ENCODE measurements around the gene PAOX.
A peak's percentile ranks its signal among the peaks of the same experiment; 100 is the strongest.
"Not testable (repeated sequence)": the region's sequence is repeated elsewhere in the genome, so short reads cannot be mapped to it uniquely, and the experiment has no call there.

The PAOX gene

GRCh38 chr10:133432789-133433188, 53.7 kb downstream of the PAOX start:
- not testable (repeated sequence) for H3K36me3 ChIP-seq (ENCODE audit: insufficient read depth, low read length); H3K9me3 ChIP-seq (ENCODE audit: insufficient read depth, low read length, severe bottlenecking); H3K79me2 ChIP-seq (ENCODE audit: insufficient read depth, low read length); H2AFZ ChIP-seq (ENCODE audit: low read depth, low read length); H3K4me2 ChIP-seq (ENCODE audit: insufficient read depth, low read length); ATAC-seq (ENCODE audit: insufficient read depth, low read depth); H3K9ac ChIP-seq (ENCODE audit: low read depth, low read length); H4K20me1 ChIP-seq (ENCODE audit: insufficient read depth, low read length); H3K4me1 ChIP-seq (ENCODE audit: insufficient read depth, low read length); H3K4me3 ChIP-seq (ENCODE audit: low read depth in 1 of 2, low read length in 2 of 2); H3K27me3 ChIP-seq (ENCODE audit: insufficient read depth, low read length, poor library complexity); H3K27ac ChIP-seq (ENCODE audit: low read length); DNase-seq

DNA sequence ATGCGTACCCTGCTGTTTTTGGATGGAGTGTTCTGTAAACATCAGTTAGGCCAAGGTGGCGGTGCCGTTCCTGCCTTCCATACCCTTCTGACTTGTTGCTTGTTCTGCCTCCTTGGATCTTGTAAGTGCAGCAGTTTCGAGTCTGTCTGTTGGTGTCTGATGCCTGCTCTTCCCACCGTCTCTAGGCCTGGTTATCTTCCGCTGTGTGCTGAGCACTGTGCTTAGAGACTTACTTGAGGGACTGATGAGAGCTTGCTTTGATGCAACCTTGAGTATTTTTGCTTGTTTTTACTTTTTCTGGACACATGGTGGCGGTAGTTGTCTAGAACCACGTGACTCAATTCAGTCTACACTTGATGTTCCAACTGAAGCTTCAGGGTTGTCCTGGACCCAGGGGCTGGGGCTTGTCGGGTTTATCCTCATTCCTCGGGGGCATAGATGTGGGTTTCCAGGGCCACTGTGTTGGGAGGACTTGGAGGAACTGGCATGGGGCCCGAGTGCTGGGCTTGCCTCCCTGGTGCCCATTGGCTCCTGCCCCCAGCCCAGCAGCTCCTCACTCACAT, 59.7 kb downstream of the PAOX start:
- H3K9ac ChIP-seq (ENCODE audit: low read depth, low read length) = no peak overlapping the region
- H3K27me3 ChIP-seq (ENCODE audit: insufficient read depth, low read length, poor library complexity) = no peaks in the 10 kb centered on the region
- peak; percentile 70 for ATAC-seq (ENCODE audit: insufficient read depth, low read depth)
- H3K4me2 ChIP-seq (ENCODE audit: insufficient read depth, low read length) = no peak overlapping the region
- 0 out of 2 replicates have a peak, but pooled peaks cover 5% of the 10 kb centered on the region for H4K20me1 ChIP-seq (ENCODE audit: insufficient read depth, low read length)
- H3K4me3 ChIP-seq (ENCODE audit: low read depth in 1 of 2, low read length in 2 of 2) = no peak overlapping the region
- H3K4me1 ChIP-seq (ENCODE audit: insufficient read depth, low read length) = no peaks in the 10 kb centered on the region
- peak; percentile 36 for DNase-seq
- no peak overlapping the region for H3K27ac ChIP-seq (ENCODE audit: low read length)
- H2AFZ ChIP-seq (ENCODE audit: low read depth, low read length) = no peak overlapping the region
- peaks cover 9% of the 10 kb centered on the region for H3K36me3 ChIP-seq (ENCODE audit: insufficient read depth, low read length)
- H3K79me2 ChIP-seq (ENCODE audit: insufficient read depth, low read length) = no peaks in the 10 kb centered on the region
- peaks cover 5% of the 10 kb centered on the region for H3K9me3 ChIP-seq (ENCODE audit: insufficient read depth, low read length, severe bottlenecking)
- TF ChIP-seq, protein P1, sequence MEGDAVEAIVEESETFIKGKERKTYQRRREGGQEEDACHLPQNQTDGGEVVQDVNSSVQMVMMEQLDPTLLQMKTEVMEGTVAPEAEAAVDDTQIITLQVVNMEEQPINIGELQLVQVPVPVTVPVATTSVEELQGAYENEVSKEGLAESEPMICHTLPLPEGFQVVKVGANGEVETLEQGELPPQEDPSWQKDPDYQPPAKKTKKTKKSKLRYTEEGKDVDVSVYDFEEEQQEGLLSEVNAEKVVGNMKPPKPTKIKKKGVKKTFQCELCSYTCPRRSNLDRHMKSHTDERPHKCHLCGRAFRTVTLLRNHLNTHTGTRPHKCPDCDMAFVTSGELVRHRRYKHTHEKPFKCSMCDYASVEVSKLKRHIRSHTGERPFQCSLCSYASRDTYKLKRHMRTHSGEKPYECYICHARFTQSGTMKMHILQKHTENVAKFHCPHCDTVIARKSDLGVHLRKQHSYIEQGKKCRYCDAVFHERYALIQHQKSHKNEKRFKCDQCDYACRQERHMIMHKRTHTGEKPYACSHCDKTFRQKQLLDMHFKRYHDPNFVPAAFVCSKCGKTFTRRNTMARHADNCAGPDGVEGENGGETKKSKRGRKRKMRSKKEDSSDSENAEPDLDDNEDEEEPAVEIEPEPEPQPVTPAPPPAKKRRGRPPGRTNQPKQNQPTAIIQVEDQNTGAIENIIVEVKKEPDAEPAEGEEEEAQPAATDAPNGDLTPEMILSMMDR (IDR thresholded peaks at IDR 0.05; ENCODE audit: borderline replicate concordance, extremely low read depth, low read length, poor library complexity, severe bottlenecking) = peak; percentile 68
- TF ChIP-seq EZH2 (IDR thresholded peaks at IDR 0.05; ENCODE audit: borderline replicate concordance, low read depth, low read length, severe bottlenecking) = no peak

DNA sequence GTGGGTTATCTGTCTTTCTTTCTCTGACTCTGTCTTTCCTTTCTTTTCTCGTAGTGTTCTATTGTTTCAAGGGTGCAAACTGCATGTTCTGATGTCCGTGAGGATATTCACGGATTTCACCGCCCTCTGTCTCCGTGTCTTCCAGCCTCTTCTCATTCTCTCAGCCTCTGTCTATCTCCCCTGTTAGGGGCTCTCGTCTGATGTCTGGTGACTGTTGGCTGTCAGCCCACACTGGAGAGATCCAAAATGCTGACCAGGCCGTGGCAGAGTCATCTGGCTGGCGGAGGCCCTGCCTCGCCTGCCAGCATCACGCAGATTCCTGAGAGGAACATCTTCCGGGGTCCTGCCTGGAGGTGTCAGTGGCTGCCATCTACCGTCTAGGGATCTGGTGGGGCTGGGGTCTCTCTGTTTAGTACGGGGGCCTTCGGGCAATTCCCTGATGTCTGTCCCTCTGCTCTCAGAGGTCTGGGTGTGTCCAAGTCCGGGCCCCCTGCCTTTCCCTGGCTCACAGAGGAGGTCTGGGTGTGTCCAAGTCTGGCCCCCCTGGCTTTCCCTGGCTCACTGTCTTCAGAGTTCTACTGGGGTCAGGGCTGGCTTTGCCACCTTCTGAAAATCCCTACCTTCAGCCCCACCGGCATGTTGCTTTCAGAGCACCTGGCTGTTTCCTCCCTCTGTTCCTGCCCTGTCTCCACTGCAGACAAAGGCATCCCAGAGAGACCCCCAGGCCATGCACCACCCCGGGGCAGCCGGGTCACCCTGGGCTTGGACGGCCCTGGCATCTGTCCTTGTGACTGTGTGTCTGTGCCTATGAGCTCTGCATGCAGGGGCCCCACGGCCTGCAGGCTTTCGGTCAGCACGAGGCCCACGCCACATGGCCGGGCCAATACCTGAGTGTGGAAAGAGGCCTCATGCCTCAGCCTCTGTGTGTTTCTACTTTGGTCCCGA, 60.7 kb downstream of the PAOX start:
- H4K20me1 ChIP-seq (ENCODE audit: insufficient read depth, low read length) = 0 out of 2 replicates have a peak, but pooled peaks cover 5% of the 10 kb centered on the region
- H3K27ac ChIP-seq (ENCODE audit: low read length) = no peak overlapping the region
- H2AFZ ChIP-seq (ENCODE audit: low read depth, low read length) = no peak overlapping the region
- H3K4me3 ChIP-seq (ENCODE audit: low read depth in 1 of 2, low read length in 2 of 2) = no peak overlapping the region
- H3K4me2 ChIP-seq (ENCODE audit: insufficient read depth, low read length) = no peak overlapping the region
- TF ChIP-seq EZH2 (IDR thresholded peaks at IDR 0.05; ENCODE audit: borderline replicate concordance, low read depth, low read length, severe bottlenecking) = no peak
- TF ChIP-seq, protein P1 (IDR thresholded peaks at IDR 0.05; ENCODE audit: borderline replicate concordance, extremely low read depth, low read length, poor library complexity, severe bottlenecking) = no peak
- no peak for DNase-seq
- ATAC-seq (ENCODE audit: insufficient read depth, low read depth) = no peak
- H3K79me2 ChIP-seq (ENCODE audit: insufficient read depth, low read length) = no peaks in the 10 kb centered on the region
- H3K9ac ChIP-seq (ENCODE audit: low read depth, low read length) = no peak overlapping the region
- no peaks in the 10 kb centered on the region for H3K4me1 ChIP-seq (ENCODE audit: insufficient read depth, low read length)
- peaks cover 12% of the 10 kb centered on the region for H3K9me3 ChIP-seq (ENCODE audit: insufficient read depth, low read length, severe bottlenecking)
- H3K36me3 ChIP-seq (ENCODE audit: insufficient read depth, low read length) = peaks cover 11% of the 10 kb centered on the region
- H3K27me3 ChIP-seq (ENCODE audit: insufficient read depth, low read length, poor library complexity) = no peaks in the 10 kb centered on the region

GRCh38 chr10:133440633-133441285, 61.7 kb downstream of the PAOX start:
- Histone ChIP-seq H3K4me1 (ENCODE audit: insufficient read depth, low read length) (no peaks in the 10 kb centered on the region), H4K20me1 (ENCODE audit: insufficient read depth, low read length) (0 out of 2 replicates have a peak, but pooled peaks cover 5% of the 10 kb centered on the region), H2AFZ (ENCODE audit: low read depth, low read length) (no peak overlapping the region), H3K27ac (ENCODE audit: low read length) (no peak overlapping the region), H3K27me3 (ENCODE audit: insufficient read depth, low read length, poor library complexity) (no peaks in the 10 kb centered on the region), H3K4me3 (ENCODE audit: low read depth in 1 of 2, low read length in 2 of 2) (no peak overlapping the region), H3K79me2 (ENCODE audit: insufficient read depth, low read length) (no peaks in the 10 kb centered on the region), H3K36me3 (ENCODE audit: insufficient read depth, low read length) (peaks cover 11% of the 10 kb centered on the region), H3K4me2 (ENCODE audit: insufficient read depth, low read length) (no peak overlapping the region), H3K9ac (ENCODE audit: low read depth, low read length) (no peak overlapping the region), H3K9me3 (ENCODE audit: insufficient read depth, low read length, severe bottlenecking) (peaks cover 22% of the 10 kb centered on the region)
- ATAC-seq (ENCODE audit: insufficient read depth, low read depth) (no peak), DNase-seq (no peak)
- no peak for TF ChIP-seq EZH2 (IDR thresholded peaks at IDR 0.05; ENCODE audit: borderline replicate concordance, low read depth, low read length, severe bottlenecking)
- TF ChIP-seq, protein P1 (IDR thresholded peaks at IDR 0.05; ENCODE audit: borderline replicate concordance, extremely low read depth, low read length, poor library complexity, severe bottlenecking) = no peak

Measured in DND-41 (cell line).